GM19099 (cell line): Measurements from ENCODE around the gene MEF2D.

Experiments
- POLR2A ChIP-seq: IDR thresholded peaks from 3 replicates; pipeline ENCODE4 v1.6.1; 2011; ENCODE audit warnings: low read depth; ENCODE audit not compliant: insufficient read length; ENCODE audit errors: extremely low read depth

MEF2D gene

DNA sequence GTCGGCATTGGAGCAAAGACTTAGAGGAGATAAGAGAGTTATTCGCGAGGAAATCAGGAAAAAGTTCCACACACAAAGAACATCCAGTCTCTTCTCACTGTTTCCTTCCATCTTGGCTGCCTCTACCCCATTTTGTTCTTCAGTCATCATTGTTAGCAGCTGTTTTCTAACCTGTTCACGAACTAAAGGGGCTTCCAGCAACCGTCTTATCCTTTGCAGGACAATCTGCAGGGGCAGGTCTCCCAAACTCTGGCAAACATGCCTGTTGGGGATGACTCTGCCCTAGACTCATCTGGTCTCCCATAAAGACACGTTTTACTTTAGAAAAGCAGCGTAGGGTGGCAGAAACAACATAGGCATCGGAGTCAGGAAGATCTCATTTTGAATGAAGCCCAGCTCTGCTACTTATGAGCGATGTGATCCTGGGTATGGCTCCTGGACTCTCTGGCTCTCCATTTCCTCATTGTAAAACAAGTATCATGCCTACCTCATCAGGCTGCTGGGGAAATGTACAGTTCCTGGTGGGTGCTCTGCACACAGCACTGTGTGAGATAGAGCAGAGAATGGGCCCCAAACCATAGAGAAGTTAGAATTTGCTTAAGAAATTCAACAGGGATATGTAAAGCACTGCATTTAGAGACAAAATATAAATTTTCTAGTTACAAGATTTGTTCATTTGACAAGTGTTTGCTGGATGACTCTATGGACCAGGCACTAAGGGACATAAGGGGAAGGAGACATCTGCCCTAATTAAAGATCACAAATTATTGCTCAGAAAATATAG is 59.7 kb downstream of the MEF2D start:
- no peak for TF ChIP-seq POLR2A

DNA sequence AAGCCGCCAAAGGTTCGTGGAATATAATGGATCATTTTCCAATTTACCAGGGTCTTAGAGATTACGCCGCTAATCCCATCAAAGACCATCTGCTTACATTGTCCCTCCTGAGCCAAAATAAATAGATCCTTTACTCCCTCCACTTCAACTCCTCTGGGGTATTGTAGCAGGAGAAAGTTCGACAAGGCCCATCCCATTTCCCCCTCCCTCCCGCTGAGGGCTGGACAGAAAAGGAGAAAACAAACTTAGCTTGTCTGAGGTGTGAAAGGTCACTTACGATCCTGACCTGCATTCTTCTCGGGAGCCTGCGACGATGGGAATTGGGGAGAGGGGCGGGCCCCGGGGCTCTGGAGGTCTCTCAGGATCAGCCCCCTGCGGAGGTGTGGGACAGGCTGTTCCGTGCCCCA is 60.8 kb downstream of the MEF2D start:
- TF ChIP-seq POLR2A, result no peak

DNA sequence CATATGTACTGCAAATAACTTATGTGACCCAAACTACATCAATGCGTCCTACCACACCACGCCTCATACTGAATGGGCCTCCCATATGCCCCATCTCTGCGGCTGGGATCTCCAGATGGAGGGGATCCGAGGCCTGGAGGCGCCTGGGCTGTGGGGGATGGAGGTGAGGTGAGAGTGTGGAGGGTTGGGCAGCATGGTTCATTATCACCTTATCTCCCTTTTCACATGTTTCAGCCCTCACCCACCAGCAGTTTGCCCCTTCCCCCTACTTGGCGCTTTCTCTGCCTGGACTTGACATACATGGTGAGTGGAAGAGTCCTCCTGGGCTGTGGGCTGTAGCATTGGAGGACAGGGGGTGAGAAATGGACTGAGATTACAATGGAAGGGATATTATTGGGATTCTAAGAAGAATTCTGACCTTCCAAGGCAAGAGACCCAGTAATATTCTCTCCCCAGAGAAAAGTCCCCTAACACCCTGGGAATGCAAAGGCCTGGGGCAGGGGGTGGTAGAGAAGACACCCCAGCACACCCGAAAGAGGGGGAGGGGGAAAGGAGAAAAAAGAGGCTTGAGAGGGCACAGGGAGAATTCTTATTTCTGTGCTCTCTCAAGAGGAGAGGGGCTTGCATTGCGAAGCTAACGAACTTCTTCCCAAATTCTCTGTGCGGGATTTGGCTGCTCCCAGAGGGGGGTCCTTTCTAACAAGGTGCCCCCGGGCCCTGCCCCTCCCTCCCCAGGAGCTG is 61.4 kb downstream of the MEF2D start:
- TF ChIP-seq POLR2A, result no peak

DNA sequence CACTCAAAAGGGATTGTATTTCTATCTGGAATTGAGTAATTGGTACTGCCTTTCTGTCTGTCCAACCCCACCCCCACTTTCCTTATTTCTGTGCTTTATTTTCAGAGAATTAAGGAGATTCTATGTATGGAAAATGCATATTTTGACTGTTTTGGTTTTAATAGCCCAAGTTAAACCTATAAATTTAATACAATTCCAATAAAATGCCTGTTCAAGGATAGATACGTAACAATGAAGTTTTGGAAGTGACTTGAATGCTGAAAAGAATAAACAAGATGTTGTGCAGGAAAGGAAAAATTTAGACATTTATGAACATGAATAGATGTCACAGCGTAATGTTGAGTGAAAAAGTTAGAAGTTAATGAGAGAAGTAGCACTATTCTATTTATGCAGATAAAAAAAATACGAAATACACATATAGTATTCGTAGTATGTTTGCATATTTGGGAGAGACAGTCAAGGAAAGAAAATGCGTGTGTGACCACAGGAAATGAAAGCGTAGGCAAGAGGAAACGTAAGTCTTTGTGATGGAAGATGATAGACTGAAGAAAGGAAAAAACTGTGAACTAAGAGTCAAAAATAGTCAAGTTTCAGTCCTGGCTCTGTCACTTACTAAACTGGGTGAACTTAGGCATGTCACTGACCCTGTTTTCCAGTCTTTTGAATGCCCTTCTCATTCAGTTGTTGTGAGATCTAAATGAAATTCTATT is 62.1 kb downstream of the MEF2D start:
- no peak for TF ChIP-seq POLR2A

GRCh38 chr1:156437037-156437867 is 63.3 kb downstream of the MEF2D start:
- no peak for TF ChIP-seq POLR2A

- no peak for TF ChIP-seq POLR2A
Observed at GRCh38 chr1:156436141-156437036, 64.2 kb downstream of the MEF2D start.

DNA sequence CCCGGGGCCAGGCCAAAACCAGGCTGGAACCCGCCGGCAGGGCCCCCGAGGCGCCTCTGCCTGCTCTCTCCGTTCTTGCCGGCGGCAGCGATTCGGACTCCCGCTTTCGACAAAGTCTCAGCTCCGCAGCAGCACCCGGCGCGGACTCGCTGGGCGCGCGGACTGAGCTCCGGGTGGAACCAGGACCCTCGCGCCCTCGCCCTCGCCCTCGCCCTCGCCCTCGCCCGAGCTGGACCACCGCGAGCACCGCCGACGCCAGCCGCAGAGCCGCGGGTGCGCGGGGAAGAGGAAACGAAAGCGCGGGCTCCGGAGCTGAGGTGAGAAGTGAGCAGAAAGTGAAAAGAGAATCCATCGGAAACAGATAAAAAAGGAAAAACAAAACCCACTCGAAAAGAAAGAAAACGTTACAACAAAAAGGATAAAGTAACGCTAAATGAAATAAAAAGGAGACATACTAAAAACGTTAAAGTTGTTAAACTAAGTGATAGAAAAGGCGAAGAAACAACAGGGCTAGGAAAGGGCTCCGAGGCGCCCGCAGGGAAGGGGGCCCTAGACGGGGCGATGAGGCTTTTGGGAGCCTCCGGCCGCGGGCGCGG is 64.9 kb downstream of the MEF2D start:
- TF ChIP-seq POLR2A, result no peak

DNA sequence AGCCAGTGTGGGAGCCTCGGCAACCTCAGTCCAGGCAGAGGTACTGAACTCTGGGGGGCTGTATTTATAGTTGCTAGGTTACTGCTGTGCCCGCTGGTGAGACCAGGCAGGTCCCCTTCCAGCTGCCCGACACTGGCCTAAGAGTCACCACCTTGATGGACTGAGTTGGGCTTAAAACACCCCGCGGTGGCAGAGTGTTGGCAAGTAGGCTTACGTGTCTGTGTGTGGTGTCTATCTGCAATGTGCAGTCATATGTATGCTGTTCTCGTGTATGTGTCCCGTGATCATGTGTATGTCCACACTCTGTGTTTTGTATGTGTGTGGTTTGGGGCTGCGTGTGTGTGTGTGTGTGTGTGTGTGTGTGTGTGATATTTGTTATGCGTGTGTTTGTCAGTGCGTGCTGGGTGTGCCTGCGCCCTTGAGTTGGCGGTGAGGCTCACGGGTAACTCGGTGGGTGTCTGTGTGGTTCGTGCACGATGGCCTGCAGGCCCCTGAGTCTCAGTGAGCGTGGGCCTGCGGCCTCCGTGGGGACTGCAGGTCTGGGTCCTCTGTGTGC is 65.5 kb downstream of the MEF2D start:
- TF ChIP-seq POLR2A, result no peak

DNA sequence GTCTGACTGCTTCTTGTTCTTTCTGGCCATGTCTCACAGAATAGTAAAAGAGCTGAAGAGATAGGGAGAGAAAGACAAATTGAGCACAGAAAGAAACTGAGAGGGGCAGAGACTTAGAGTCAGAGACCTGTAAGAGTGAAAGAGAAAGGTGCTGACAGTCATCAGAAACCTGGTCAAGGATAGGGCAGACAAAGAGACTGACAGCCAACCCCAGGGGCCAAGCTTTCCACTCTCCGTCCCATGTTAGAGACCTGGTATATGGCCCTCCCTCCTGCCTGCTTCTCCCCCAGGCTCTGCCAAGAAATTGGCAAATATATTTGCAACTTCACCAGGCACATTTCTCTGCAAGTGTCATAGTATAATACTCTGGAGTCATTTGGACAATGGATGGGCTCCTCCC is 67.0 kb downstream of the MEF2D start:
- no peak for TF ChIP-seq POLR2A

DNA sequence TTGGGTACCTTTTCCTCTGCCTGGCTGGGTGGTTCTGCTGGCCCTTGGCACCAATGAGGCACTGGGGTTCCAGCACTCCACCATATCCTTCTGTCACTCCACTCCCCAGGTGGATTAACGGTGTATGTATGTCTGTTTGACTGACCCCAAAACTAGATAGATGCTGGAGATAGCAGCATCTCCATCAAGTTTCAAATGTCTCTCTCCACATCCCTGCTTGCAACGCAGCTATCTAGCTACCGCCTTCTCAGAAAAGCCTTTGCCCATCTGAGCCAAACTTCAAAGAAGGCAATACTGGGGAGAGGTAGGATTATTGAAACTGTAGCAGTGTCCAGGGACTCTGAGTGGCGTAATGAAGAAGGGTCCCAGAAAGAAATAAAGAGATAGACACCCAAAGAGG is 67.5 kb downstream of the MEF2D start:
- TF ChIP-seq POLR2A, result no peak

DNA sequence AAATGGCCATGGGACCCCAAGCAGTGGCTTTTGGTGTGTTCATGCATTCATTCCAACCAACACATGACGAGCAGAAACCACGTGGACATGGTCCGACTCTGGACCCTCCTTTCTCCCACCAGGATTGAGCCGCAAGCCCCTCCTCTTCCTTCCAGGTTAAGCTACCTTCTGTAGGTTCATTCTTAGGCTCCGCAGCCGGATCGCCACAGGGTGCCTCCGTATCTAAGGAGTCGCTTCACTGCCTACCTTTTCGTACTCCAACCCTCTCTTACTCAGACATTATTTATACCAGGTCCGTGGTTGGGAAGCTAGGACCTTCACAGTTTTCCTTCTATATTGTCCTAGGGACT is 67.9 kb downstream of the MEF2D start:
- TF ChIP-seq POLR2A, result no peak

DNA sequence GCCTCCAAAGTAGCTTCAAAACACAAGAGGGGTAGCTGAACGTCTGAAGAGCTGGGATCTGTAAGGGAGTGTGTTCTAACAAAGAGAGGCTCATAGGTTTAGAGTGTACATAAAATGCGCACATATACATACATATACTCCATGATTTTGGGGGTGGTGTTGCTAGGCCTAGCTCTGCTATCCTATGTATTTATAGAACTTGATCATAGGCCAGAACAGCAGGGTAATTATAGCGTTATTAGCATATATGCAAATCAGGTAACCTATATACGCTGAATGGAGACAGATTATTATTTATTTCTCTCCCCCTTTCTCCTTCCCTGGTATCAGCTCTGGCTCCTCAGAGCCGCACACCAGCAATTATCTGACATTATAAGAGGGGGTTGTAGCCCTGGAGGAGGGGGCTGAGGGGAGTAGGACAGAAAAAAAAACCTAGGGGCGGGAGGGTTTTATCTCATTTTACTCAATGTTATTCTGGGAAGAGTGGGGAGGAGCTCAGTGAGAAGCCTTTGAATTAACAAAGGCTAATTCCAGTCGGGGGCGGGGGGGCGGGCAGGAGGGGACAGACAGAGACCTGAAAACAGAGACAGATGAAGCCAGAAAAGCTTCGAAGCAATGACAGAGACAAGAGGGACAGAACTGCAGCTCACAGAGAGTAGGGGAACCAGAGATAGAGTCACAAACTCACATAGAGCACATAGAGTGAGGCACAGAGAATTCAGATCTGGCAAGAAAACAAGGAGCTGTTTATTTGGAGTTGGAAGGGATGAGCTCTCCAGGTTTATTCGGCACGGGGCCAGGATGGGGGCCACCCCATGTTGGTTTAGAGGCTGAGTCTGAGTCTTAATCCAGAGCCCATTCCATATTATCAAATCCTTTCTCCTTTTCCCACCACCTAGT is 68.6 kb downstream of the MEF2D start:
- TF ChIP-seq POLR2A, result no peak

DNA sequence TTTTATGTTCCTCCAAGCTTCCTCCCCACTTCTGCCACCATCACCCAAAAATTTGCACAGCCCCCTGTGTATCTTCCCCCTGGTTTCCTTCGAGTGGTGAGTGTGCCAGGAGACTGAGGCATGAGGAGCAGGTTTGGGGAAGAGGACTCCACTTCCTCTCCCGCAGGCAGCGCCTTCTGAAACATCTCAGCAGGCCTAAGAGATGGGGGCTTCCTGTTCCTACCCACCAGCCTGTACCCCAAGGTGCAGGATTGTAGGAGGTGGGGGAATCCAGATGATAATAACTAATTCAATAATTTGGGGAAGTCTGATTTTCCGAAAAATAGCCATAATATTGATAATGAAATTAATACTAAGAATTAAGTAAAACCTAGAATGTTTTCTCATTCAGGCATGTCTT is 69.2 kb downstream of the MEF2D start:
- no peak for TF ChIP-seq POLR2A

DNA sequence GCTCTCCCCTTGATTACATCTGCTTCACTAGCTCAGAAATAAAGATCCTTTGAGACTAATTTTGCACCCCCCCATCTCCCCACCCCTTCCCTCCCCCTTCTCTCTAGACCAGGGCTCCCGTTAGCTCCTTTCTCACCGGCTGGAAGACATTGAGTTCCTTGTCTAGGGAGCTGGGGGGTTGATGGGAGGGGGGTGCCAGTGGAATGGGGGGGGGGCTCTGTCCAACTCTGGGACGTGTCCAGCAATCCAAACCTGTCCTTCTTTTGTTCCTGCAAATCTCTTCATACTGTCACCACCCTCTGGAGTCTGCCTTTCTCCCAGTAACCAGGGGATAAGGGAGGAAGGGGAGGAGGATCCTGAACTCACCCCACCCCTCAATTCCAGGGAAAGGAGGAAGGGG is 69.7 kb downstream of the MEF2D start:
- TF ChIP-seq POLR2A, result no peak
